ENCODE results near the gene BCAP31.

GRCh38 chrX:153701706-153702105, 22.5 kb downstream of the BCAP31 start:
- TF ChIP-seq CTCF (IDR thresholded peaks at IDR 0.05) (no peak), EZH2 (IDR thresholded peaks at IDR 0.05; ENCODE audit: borderline replicate concordance, insufficient read depth, low read depth, low read length, poor library complexity, severe bottlenecking) (no peak)
